GM19025 (cell line): ENCODE data around the gene C11orf87.

Experiments
- ATAC-seq: cut with Tn5 transposase; IDR thresholded peaks from one replicate; pipeline ENCODE4 v1.9.1; 2021; ENCODE audit warnings: mild to moderate bottlenecking, low read depth, moderate library complexity; ENCODE audit not compliant: unreplicated experiment

The C11orf87 gene

DNA sequence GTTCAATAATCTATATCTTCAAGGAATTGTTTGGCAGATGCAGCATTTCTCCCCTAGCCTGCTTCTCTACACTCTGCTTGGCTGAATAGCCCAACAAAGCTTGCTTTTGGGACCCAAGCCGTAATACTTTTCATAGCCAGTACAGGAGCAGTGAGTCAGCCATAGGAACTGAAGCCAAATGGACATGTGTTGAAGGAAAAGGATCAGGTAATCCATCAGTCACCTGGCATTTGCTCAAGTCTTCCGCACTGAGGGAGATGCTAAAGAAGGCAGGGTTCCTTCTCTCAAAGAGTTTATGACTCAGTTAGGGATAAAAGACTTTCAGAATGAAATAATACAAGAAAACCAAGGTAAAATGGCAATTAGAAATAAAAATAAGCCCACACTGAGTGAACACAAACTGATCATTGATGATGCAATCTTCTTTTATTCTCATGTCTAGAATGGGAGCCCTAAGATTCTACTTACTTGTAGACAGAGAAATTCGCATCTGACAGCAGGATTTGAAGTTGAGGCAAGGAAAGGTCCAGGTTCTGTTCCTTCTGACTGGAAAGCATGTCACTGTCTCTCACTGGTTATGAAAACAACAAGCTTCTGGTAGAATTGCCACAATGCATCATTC is 13.2 kb downstream of the C11orf87 start:
- ATAC-seq = no peak

DNA sequence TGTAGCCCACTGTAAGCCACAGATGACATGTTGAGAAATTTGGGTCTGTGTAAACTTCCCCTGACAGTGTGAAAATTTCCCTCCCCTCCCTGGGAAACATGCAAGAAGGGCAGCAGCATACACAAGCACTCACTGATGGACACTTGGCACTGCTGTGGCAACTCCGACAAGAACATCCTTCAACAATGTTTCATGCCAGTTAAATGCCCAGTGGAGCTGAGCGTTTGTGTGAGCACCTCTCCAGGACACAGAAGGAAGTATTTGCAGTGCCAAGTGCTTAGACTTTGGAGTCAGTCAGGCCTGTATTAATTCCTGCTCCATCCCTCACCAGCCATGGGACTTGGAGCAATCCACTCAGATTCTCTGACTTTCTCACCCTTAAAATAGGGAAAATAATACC is 17.7 kb downstream of the C11orf87 start:
- no peak for ATAC-seq

- no peak for ATAC-seq
Measured at GRCh38 chr11:109443052-109443451, 21.1 kb downstream of the C11orf87 start.

GRCh38 chr11:109454857-109455256 is 32.9 kb downstream of the C11orf87 start:
- ATAC-seq = no peak
